WERI-Rb-1 (cell line): ENCODE data around the gene PPFIBP2.

Source experiments
- DNase-seq: peaks from one replicate; pipeline ENCODE4 v3.0.0-alpha.2; 2020
- H3K27ac ChIP-seq: fragments of 250-450 bp; sonication (Bioruptor Pico); 2 replicates; pipeline ENCODE4 v1.5.1; 2020; ENCODE audit warnings: mild to moderate bottlenecking, moderate library complexity
- H3K27me3 ChIP-seq: fragments of 250-450 bp; sonication (Bioruptor Pico); 2 replicates; pipeline ENCODE4 v1.5.1; 2021; ENCODE audit warnings: mild to moderate bottlenecking, low read depth, moderate library complexity; ENCODE audit not compliant: insufficient read depth, severe bottlenecking
- H3K36me3 ChIP-seq: fragments of 250-450 bp; sonication (Bioruptor Pico); 2 replicates; pipeline ENCODE4 v1.5.1; 2020; ENCODE audit warnings: mild to moderate bottlenecking, moderate library complexity
- H3K4me3 ChIP-seq: 2 replicates; pipeline ENCODE4 v1.5.1; 2011; ENCODE audit warnings: low read depth, mild to moderate bottlenecking, control low read depth, low read length
- H3K9me3 ChIP-seq: fragments of 250-450 bp; sonication (Bioruptor Pico); 2 replicates; pipeline ENCODE4 v1.5.1; 2021; ENCODE audit warnings: mild to moderate bottlenecking, moderate library complexity; ENCODE audit not compliant: severe bottlenecking
- TF ChIP-seq, protein P1 (sequence below): IDR thresholded peaks from 2 replicates; pipeline ENCODE4 v1.5.1; 2011; ENCODE audit warnings: low read depth, mild to moderate bottlenecking, control low read depth, inconsistent platforms, low read length

The PPFIBP2 gene

DNA sequence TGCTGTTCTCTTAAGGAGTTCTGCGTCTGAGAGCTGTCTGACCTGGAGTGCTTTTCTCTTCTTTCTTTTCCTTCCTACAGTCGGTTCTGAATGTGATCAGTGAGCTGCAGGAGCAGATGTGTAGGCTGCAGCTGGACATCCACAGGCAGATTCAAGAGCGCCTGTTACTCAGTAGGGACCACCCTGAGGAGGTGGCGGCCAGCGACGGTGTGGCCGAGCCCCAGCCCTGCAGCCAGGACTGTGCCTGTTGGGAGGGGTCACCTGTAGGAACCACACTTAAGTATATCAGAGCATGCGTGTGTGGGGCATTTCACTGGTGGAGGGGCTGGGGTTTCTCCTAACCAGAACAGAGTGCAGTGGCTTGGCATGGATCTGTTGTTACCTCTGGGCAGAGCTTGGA is 103.2 kb downstream of the PPFIBP2 start:
- Histone ChIP-seq H3K27me3 (no peaks in the 10 kb centered on the region), H3K9me3 (no peaks in the 10 kb centered on the region), H3K27ac (no peak overlapping the region), H3K36me3 (no peaks in the 10 kb centered on the region), H3K4me3 (no peak overlapping the region)
- no peak for DNase-seq
- TF ChIP-seq, protein P1, sequence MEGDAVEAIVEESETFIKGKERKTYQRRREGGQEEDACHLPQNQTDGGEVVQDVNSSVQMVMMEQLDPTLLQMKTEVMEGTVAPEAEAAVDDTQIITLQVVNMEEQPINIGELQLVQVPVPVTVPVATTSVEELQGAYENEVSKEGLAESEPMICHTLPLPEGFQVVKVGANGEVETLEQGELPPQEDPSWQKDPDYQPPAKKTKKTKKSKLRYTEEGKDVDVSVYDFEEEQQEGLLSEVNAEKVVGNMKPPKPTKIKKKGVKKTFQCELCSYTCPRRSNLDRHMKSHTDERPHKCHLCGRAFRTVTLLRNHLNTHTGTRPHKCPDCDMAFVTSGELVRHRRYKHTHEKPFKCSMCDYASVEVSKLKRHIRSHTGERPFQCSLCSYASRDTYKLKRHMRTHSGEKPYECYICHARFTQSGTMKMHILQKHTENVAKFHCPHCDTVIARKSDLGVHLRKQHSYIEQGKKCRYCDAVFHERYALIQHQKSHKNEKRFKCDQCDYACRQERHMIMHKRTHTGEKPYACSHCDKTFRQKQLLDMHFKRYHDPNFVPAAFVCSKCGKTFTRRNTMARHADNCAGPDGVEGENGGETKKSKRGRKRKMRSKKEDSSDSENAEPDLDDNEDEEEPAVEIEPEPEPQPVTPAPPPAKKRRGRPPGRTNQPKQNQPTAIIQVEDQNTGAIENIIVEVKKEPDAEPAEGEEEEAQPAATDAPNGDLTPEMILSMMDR, result no peak

DNA sequence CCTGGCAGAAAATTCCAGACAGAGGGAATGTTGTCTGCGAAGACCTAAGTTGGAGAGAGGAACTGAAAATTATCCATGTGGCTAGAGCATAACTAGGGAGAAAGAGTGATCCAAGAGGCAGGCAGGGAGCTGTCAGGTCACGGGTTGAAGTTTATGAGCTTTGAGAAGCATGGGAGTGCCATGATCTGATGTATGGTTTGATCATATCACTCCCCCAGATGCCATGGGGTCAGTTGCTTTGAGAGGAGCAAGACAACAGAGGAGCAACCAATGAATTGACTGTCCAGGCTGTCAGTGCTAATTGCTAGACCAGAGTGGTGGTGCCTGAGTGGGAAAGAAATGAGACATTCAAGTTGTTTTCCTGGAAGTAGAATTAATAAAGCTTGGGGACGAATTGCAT is 105.5 kb downstream of the PPFIBP2 start:
- Histone ChIP-seq H3K36me3 (no peaks in the 10 kb centered on the region), H3K27me3 (no peaks in the 10 kb centered on the region), H3K4me3 (no peak overlapping the region), H3K9me3 (no peaks in the 10 kb centered on the region), H3K27ac (no peak overlapping the region)
- DNase-seq, result no peak
- TF ChIP-seq, protein P1, result no peak

DNA sequence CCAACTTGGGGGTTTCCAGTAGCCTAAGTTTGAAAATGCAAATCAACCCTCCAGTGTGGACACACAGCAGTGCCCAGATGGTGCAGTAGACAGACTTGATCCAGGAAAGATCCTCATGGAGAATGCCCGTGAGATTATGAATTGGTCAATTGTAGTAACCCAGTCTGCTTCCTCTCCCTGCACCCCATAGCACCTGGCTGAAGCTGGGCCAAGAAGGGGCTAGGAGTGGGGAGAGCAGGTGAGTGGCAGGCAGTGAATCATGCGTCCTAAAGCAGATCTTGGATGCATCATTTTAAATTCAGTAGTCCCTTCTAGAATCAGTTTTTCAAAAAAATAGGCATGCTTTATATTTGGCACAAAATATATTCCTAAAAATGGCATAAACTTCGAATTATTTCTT is 107.3 kb downstream of the PPFIBP2 start:
- no peaks in the 10 kb centered on the region for H3K9me3 ChIP-seq
- TF ChIP-seq, protein P1, result no peak

DNA sequence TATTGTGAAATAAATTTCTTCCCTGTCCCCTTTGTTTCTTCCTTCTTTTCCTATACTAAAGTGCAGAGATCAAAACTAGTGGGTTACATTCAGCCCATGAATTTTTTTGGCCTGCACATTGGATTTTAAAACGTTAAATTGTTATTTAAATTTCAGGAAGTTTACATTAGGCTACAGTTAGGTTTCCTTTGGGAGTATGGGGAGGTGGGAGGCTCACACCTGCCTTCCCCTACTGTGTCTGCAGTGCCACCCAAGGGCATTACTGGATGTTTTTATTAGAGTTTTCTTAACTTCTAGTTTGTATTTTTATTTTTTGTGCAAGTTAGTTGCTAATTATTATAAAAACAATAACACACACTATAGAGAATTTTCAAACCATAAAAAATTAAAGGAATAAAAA is 107.8 kb downstream of the PPFIBP2 start:
- DNase-seq, result no peak
- Histone ChIP-seq H3K27ac (no peak overlapping the region), H3K4me3 (no peak overlapping the region), H3K36me3 (no peaks in the 10 kb centered on the region), H3K27me3 (no peaks in the 10 kb centered on the region), H3K9me3 (no peaks in the 10 kb centered on the region)
- TF ChIP-seq, protein P1, result no peak

More for the DNA sequence above, 107.3 kb downstream of the PPFIBP2 start:
- H3K36me3 ChIP-seq, result no peaks in the 10 kb centered on the region
- no peak overlapping the region for H3K4me3 ChIP-seq
- no peak overlapping the region for H3K27ac ChIP-seq
- no peak for DNase-seq
- H3K27me3 ChIP-seq, result no peaks in the 10 kb centered on the region

DNA sequence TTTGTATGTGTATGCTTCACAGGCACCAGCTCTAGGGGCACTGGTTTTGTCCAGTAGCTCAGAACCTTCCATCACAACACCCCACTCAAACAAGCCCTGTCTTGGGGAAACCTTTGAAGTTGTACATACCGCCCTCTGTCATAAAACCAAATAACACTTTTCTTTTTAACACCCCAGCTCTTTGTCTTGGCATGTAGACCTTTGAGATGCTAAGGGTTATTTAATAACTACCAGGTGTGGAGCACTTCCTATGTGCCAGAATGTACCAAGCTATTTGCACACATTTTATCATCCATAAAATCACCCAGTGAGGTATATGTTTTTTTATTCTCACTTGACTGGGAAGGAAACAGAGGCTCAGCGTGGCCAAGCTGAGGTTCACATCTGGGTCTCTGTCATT is 108.9 kb downstream of the PPFIBP2 start:
- no peak overlapping the region for H3K4me3 ChIP-seq
- no peaks in the 10 kb centered on the region for H3K9me3 ChIP-seq
- H3K27ac ChIP-seq, result no peak overlapping the region
- H3K36me3 ChIP-seq, result no peaks in the 10 kb centered on the region
- TF ChIP-seq, protein P1, result no peak
- DNase-seq, result no peak
- no peaks in the 10 kb centered on the region for H3K27me3 ChIP-seq

DNA sequence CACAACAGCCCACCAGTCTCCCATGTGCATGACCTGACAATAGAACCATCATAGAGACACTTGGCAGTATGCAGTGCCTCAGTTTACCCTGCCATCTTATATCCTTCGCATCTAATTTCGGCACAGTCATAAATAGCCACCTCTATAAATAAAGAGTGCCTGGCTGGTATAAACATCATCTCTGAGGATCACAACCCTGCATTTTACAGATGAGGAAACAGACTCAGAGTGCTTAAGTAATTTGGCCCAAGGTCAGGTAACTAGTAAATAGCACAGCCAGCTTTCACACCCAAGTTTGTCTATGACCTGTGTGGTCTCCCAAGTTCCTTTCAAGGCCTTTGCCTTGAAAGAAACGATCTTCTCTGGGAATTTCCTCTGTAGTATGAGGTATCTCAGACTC is 114.9 kb downstream of the PPFIBP2 start:
- DNase-seq, result no peak
- Histone ChIP-seq H3K27me3 (no peaks in the 10 kb centered on the region), H3K27ac (no peak overlapping the region), H3K9me3 (no peaks in the 10 kb centered on the region), H3K36me3 (no peaks in the 10 kb centered on the region), H3K4me3 (no peak overlapping the region)
- TF ChIP-seq, protein P1, result no peak
